Activated CD4-positive, alpha-beta T cell treated with anti-CD3 and anti-CD28 coated beads, Interleukin-2, Interleukin-4, amounts not matched to agents 100 ng/mL and 50 ng/mL, durations not matched to agents 16 hours and 8 hours (primary cell): ENCODE data around the gene GPM6B.

Source experiments
- DNase-seq: peaks from one replicate; pipeline ENCODE4 v3.0.0-alpha.2; 2020; ENCODE audit warnings: low spot score

The GPM6B gene

GRCh38 chrX:13816643-13817627 lies at the start of gene GPM6B:
Gene GPM6B (minus strand): TSS chrX:13817093. CDS start chrX:13816904, 189 bp downstream.
- DNase-seq = no peak

DNA sequence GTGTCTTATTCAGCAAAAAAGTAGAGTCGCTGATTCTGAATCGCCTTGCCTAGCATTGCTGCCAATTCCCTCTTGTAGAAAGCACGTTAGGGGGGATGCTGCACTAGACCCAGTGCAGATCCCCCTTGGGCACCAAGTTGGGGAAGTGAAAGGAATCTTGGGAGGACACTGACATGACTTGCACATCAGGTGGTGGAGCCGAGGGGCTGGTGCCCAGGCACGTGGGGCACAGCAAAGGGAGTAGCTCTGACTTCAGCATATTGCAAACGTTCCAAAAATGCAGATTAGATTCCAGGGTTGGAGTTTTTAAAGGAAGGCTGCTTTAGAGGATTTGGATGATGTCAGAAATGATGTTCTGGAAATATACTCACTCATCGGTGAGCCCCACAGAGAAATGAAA lies 47.4 kb upstream of the GPM6B start:
- DNase-seq = no peak

DNA sequence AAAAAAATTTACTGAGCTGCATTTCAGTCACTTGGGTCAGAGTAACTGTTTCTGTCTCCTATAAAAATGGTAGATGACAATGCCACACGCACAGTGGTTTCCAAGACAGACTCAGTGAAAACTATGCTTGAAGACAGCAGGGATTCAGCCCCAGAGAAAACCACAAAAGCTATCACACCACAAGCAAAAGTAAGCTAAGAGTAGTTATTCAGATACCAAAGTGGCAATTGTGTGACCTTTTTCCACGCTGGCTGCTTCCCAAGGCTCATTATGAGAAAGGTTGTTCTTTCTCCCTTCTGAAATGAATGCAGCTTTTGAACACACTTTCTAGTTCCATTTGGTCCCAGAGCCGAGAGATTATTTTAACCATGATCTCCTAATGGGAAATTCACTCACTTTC lies 46.4 kb upstream of the GPM6B start:
- no peak for DNase-seq

GRCh38 chrX:13859724-13860123 lies 42.8 kb upstream of the GPM6B start:
- DNase-seq = no peak

GRCh38 chrX:13857804-13858203 lies 40.9 kb upstream of the GPM6B start:
- no peak for DNase-seq

- DNase-seq = no peak
These were observed 39.0 kb upstream of the GPM6B start for GRCh38 chrX:13855689-13856450.

GRCh38 chrX:13854003-13854402 lies 37.1 kb upstream of the GPM6B start:
- DNase-seq = no peak

DNA sequence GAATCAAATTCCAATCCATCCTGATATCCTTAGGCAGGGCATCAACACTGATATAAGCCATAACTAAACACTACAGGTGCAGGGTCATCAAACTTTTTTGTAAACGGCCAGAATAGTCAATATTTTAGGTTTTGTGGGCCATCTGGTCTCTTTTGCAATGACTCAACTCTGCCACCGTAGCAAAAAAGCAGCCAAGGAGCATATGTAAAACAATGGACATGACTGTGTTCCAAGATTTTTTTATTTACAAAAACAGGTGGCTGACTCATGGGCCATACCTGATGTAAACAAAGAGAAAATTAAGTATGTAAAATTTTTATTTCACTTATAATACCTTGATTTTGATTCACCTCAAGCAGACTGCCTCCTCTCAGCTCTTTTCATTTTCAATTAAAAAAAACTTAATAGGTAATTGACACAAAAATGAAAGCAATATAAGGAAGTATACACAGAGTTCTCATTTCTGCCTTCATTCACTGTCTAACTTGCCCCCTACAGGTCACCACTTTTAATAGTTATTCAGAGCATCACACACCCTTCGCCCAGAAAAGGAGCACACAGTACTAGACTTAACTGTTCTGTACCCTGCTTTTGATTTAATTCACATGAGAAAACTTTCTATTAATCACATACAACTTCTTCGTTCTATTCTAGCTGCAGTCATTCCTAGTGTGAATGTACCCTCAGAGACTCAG lies 35.3 kb upstream of the GPM6B start:
- no peak for DNase-seq

- DNase-seq = no peak
These were observed 29.0 kb upstream of the GPM6B start for GRCh38 chrX:13845721-13846378.

- DNase-seq = no peak
These were observed 26.3 kb upstream of the GPM6B start for GRCh38 chrX:13843150-13843721.

GRCh38 chrX:13840121-13840520 lies 23.2 kb upstream of the GPM6B start:
- DNase-seq = no peak

DNA sequence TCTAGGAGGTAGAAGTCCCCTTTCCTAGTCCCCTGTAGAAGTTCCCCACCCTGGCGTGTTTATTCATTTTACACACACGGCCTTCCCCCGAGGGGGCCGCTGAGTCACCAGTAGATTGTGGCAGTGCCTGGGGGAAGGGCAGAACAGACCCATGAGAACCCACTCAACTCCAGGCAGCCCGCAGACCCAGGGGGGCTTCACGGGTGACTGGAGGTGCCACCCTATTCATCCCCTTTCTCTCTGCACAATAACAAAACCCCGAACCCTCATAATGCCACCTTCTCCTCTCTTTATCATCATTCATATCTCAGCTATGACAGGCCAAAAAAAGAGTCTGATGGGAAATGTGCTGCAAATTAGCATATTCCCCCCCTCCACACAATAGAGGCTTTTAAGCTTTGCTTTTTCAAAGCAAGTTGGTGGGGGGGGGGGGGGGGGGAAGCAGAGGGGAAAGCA lies 20.4 kb upstream of the GPM6B start:
- DNase-seq = no peak

DNA sequence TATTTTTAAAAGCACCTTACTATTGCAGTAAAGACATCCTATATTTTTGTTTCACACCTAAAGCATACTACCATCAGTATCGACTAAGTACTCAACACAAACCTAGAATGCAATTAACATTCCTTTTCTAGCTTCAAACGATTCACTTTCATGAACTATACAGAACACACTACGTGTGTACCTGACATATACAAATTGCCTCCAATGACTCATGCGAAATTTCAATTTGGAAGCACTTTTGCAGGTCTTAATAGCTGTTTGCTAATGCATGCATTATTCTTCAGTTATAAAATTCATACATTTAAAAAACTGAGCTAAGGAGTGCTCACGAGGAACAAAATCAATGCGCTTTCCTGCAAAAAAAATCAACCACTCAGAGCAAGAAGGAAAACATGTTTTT lies 19.7 kb upstream of the GPM6B start:
- DNase-seq = no peak

GRCh38 chrX:13835825-13836224 lies 18.9 kb upstream of the GPM6B start:
- DNase-seq = no peak

DNA sequence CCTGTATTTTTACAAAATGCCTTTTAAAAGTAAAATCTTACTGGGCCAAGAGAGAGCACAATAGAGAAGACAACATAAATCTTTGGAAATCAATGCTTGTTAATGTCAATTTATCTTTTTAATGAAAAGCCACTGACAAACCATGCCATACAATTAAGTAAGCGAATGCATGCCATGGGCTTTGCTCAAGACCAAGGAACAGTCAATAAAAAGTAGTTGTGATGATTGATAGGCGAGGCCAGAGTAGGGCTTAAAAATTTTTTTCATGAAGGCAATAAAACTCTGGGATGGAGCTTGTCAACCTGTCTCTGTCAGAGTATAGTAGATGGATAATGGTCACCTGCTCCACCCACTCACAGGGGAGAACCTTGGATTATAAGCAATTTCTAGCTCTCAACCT lies 17.5 kb upstream of the GPM6B start:
- DNase-seq = no peak

DNA sequence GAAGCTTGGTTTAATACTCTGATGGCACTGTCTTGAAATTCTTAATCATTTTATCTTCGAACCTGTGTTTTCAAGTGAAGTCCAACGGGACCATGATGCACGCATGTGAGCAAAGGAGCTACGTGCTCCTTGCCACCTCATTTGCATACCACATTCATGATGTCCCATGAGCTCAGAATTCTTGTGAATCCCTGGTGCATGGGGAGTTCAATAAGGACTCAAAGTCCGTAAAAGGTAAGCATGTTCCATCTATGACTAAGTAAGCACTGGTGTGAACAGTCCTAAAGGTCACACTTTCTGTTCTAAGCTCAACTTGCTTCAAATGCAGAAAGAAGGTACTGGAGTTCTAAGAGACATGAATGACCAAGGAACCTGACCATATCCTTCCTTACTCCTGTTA lies 13.1 kb upstream of the GPM6B start:
- DNase-seq = no peak

- DNase-seq = no peak
These were observed 11.5 kb upstream of the GPM6B start for GRCh38 chrX:13828392-13828791.

GRCh38 chrX:13827298-13828090 lies 10.6 kb upstream of the GPM6B start:
- DNase-seq = no peak

DNA sequence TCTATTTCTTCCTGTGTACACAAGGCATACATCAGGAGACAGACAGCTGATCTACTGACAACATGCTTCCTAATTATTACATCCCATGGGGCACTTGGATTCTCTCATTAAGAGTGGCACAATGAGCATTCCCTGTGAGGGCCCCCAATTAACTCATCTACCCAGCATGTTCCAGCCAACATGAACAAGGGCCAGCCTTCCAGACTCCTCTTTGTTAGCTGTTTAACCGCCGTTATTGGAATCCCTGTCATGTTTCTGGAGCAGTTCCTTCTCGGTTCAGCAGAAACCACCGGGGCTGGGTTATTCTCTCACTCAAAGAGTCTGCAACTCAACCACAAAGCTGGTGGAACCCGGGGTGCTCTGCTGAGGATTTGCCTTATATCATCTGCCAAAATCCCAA lies 9.9 kb upstream of the GPM6B start:
- DNase-seq = no peak

DNA sequence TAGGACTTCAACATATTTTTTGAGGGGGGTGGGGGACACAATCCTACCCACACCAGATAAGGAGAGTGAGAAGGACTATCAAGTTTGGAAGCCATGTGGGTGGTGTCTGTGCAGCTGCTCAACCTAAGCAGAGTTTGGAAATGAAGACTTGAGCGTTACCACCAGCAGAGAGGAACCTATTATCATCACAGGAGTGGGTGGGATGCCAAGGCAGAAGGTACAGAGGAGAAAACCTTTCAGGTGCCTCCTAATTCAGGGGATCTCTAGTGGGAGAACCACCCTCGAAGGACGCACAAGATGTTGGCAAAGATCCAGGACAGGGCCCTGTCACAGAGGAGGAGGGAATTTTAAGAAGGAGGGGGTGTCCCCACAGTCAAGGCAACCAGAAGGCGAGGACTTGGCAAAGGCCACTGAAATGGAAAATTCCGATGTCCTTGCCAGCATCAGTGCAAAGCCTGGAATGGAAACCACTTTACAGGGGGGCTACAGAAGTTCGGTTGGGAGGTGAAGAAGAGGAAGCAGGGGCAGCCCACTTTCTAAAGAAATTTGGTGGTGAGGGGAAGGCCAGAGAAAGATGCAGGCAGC lies 8.4 kb upstream of the GPM6B start:
- no peak for DNase-seq
